Activated effector memory CD4-positive, alpha-beta T cell treated with Interleukin-2 at 50 U/mL for 16 hours (primary cell): Measurements from ENCODE around the gene SPATA16.
"Not testable (repeated sequence)": the region's sequence is repeated elsewhere in the genome, so short reads cannot be mapped to it uniquely, and the experiment has no call there.

ENCODE experiments used
- DNase-seq: peaks from one replicate; pipeline ENCODE4 v3.0.0-alpha.2; 2020

Gene SPATA16

GRCh38 chr3:173001622-173002021 is 139.4 kb downstream of the SPATA16 start:
- DNase-seq: no peak

DNA sequence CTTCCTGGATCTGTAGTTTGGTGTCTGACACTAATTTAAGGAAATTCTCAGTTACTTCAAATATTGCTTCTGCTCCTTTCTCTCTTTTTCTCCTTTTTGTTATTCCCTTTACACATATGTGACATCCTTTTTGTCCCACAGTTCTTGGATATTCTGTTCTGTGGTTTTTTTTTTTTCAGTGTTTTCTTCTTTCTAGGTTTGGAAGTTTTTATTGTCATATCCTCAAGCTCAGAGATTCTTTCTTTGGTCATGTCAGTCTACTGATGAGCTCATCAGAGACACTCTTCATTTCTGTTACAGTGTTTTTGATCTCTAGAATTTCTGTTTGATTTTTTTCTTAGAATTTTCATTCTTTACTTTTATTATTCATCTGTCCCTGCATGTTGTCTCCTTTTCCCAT is 140.5 kb downstream of the SPATA16 start:
- no peak for DNase-seq

DNA sequence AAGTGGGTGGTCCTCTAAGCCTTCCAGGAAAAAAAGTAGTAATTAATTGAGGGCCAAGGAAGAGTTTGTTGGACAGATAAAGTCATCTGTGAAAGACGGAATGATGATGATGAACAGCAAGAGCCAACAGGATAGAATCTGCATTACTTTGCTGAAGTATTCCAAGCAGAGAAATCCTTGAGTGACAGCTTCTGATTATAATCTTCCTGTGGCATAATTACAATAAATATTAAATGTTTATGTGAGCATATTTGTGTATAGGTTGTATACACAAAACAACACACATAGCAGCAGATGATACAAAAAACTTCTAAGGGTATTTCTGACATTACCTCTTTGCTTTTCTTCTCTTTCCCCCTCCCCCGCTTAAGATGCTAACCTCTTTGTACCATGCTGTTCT is 147.6 kb downstream of the SPATA16 start:
- DNase-seq: no peak

- DNase-seq: no peak
Observed at GRCh38 chr3:172991424-172991996, 149.5 kb downstream of the SPATA16 start.

DNA sequence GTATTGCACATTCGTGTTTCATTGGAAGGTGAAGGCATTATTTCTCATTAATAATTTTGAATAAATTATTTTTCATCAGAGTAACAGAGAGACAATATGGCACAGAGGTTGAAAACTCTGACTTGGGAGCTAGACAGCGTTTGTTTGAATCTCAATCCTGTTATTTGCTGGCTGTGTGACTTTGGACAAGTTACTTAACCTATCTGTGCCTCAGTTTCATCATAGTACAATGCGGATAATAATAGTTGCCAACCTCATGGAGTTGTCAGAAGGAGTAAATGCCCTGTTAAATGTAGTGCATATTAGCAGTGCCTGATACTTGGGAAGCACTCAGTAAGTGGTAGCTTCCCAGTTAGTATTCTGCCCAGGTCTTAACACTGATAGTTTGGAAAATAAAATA is 151.7 kb downstream of the SPATA16 start:
- DNase-seq: no peak

DNA sequence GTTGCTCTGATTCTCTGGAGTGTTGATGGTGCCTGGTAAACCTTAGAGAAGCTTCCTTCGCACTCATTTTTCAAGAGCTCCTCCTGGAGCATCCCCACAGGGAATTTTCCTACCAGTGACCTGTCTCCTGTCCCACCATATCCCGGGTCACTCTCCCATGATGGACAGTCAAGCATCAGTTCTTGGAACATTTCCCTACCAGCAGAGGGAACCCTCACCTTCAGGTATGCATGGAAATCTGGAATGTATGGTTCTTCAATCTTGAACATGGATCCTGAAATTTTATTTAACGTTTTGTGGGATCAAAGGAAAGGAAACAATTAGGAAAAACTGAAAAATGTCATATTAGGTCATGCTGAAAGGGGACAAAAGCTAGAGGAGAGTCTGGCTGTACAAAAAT is 153.8 kb downstream of the SPATA16 start:
- DNase-seq: no peak

- no peak for DNase-seq
Observed at GRCh38 chr3:172984914-172985313, 156.1 kb downstream of the SPATA16 start.

- DNase-seq: no peak
Observed at GRCh38 chr3:172982736-172983364, 158.2 kb downstream of the SPATA16 start.

- DNase-seq: no peak
Observed at GRCh38 chr3:172981407-172981983, 159.5 kb downstream of the SPATA16 start.

DNA sequence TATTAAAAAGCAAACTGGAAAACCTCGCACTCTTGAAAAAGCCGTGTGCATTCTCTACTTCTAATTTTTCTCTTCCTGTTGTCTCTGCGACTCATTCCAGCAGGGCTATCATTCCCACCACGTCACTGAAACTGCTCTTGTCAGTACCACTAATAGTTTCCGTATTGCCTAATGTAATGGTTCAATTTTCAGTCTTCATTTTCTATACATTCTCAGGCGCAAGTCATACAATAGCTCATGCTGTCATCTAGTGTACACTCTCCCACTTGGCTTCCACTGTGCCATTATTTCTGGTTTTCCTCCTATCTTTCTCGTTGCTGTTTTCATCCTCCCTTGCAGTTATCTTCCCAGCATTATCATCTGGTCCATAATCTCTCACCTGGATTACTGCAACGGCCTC is 160.2 kb downstream of the SPATA16 start:
- no peak for DNase-seq

- no peak for DNase-seq
Observed at GRCh38 chr3:172977696-172978095, 163.3 kb downstream of the SPATA16 start.

- DNase-seq: no peak
Observed at GRCh38 chr3:172974969-172975368, 166.1 kb downstream of the SPATA16 start.

GRCh38 chr3:172973799-172974198 is 167.2 kb downstream of the SPATA16 start:
- no peak for DNase-seq

DNA sequence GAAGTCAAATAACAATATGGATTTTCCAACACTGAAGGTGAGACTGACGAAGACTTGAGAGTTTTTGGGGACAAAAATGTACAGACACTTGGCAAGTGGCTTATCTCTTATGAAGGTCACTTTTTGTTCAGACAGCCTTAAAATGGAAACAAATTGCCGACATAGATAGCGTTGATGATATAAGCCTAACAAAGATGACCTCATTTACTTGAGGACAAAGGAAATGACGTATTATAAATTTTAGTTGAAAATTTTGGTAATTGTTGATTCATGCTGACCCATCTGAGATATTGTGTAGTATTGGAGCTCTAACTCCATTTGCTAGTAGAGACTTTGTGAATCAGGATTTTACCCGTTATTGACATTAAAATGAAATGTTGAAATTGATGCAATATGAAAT is 168.3 kb downstream of the SPATA16 start:
- DNase-seq: no peak

DNA sequence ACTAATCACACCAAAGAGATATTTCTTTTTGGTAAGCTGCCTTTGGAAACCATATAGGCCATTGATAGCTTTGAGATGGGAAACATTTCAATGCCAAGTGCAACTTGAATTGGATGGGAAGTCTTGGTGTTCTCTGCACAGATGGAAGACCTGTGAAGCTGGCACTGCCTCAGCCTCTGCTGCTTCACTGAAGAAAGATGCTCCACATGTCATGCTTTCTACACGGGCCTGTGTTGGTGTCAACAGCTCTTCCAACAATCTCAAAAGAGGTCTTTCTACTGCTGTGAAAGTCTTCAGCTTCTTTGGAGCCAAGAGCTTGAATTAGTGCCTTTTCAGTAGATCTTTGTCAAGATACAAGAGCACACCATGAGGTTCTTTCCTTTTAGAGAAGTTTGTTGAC is 169.0 kb downstream of the SPATA16 start:
- DNase-seq: no peak

DNA sequence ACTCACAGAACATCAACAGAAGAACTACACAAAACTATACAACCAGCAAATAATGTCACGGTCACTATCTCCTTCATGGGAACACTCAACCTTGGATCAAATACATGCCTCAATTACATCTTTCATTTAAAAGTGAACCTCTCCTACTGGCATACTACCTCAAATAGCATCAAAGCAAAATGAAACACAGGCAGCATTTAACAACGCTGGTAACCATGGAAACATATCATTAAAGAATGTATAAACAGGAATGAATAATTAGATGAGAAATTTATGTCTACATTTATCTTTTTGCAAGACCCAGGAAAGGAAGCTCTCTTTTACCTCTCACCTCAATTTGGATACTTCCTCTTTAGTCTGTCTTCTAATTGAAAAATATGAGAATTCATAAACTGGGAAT is 172.4 kb downstream of the SPATA16 start:
- no peak for DNase-seq

- DNase-seq: no peak
Observed at GRCh38 chr3:172965256-172965655, 175.8 kb downstream of the SPATA16 start.

DNA sequence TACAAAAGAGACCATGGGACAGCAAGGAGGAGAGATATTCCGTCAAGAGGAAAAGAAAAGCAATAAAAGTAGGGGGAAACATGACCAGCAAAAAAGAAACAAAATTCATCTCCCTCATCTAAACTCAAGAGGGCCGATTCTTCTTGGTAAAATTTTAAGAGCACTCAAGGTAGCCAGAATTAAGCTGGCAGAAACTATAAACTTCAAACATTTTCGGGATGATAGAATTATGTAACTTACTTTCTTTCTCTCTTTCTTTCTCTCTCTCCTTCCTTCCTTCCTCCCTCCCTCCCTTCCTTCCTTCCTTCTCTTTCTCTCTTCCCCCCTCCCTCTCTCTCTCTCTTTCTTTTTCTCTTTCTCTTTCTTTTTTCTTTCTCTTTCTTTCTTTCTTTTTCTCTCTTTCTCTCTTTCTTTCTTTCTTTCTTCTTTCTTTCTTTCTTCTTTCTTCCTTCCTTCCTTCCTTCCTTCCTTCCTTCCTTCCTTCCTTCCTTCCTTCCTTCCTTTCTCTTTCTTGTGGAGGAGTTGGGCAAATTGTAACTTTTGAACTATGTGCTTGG is 180.3 kb downstream of the SPATA16 start:
- not testable (repeated sequence) for DNase-seq

DNA sequence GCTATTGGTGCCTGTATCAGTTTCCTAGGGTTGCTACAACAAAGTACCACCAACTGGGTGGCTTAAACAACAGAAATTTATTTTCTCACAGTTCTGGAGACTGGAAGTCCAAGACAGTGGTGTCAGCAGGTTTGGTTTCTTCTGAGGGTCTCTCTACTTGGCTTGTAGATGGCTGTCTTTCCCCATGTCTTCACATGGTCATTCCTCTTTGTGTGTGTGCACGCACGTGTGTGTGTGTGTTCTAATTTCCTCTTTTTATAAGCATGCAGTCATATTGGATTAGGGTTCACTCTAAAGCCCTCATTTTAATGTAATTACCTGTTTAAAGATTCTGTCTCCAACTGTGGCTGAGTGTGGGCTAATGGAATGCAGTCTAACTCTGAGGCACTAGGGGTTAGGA is 182.5 kb downstream of the SPATA16 start:
- no peak for DNase-seq

DNA sequence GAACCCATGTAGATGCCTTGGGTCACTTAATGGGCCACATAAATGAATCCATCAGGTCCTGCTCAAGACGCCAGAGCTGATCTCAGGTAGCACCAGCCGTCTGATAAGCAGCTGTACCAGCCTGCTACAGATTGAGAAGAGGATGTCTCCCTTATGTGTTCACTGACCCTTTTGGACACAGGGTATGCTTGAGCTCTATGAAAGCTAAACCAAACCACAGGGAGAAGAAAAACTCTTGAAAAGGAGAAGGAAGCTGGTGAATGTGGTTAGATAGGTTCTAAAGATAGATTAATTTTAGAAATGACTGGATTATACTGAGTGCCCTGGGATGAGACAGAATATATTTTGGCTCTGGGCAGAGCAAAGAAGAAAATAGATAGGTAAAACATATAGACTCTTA is 187.5 kb downstream of the SPATA16 start:
- DNase-seq: no peak

- no peak for DNase-seq
Observed at GRCh38 chr3:172951511-172951910, 189.5 kb downstream of the SPATA16 start.

GRCh38 chr3:172946061-172946460 is 195.0 kb downstream of the SPATA16 start:
- no peak for DNase-seq

DNA sequence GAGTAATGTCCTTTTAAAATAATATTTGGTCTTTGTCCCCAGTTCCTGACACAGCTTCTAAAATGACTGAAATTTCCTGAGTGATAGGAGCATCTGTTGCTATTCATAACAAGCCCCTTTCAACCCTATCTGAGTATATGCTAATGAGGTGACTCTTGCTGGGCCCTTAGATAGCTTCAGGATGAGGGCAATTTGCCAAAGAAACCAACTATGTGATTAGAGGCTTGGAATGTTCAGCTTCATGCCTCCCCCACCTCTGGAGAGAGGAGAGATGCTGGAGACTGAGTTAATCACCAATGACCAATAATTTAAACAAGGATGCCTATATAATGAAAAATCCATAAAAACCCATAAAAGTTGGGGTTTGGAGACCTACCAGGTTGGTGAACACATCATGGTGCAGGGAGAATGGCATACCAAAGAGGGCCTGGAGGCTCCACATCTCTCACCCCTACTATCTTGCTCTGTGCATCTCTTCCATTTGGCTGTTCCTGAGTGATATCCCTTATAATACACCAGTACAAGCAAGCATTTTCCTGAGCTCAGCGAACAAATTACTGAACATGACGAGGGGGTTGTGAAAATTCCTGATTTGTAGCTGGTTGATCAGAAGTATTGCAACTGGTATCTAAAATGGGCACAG is 201.3 kb downstream of the SPATA16 start:
- DNase-seq: no peak

DNA sequence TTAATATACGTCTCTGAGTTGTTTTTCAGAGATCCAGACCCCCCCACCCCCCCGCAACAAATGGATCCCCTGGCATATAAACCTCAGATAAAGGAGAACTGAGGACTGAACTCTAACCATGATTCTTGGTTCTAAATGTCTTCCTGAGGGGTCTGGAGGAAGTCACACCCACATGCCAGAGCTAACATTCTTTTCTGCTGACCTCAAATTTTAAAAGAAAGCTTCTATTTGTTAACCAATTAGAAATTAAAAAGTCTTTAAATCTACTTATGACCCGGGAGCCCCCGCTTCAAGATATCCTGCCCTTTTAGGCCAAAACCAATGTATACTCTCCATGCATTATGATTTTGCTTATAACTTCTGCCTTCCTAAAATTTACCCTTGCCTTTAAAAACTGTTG is 202.2 kb downstream of the SPATA16 start:
- no peak for DNase-seq
